Subcutaneous adipose tissue (tissue), 4 donors: ENCODE data around the gene TOMM70. TPM values are rescaled to one million over a fixed set of nuclear protein-coding genes. Genes with fewer than 3 reads are reported as not detected.

Source experiments
- total RNA-seq, 4 donors: library from RNA; depleted of rRNA; stranded (reverse); fragments of >200 nt; gene quantifications; one replicate each; pipeline ENCODE4 v1.1.0, GENCODE V29; 2016
- TF ChIP-seq, protein P1 (sequence below): fragments of 450-650 bp; IDR thresholded peaks from one replicate; pipeline ENCODE4 v1.5.1; 2016; ENCODE audit warnings: low read depth, mild to moderate bottlenecking, control low read depth, antibody characterized with exemption, moderate library complexity

The TOMM70 gene
- 10 to 100 TPM; 48.0 to 72.4 (median 52.0) TPM for total RNA-seq

DNA sequence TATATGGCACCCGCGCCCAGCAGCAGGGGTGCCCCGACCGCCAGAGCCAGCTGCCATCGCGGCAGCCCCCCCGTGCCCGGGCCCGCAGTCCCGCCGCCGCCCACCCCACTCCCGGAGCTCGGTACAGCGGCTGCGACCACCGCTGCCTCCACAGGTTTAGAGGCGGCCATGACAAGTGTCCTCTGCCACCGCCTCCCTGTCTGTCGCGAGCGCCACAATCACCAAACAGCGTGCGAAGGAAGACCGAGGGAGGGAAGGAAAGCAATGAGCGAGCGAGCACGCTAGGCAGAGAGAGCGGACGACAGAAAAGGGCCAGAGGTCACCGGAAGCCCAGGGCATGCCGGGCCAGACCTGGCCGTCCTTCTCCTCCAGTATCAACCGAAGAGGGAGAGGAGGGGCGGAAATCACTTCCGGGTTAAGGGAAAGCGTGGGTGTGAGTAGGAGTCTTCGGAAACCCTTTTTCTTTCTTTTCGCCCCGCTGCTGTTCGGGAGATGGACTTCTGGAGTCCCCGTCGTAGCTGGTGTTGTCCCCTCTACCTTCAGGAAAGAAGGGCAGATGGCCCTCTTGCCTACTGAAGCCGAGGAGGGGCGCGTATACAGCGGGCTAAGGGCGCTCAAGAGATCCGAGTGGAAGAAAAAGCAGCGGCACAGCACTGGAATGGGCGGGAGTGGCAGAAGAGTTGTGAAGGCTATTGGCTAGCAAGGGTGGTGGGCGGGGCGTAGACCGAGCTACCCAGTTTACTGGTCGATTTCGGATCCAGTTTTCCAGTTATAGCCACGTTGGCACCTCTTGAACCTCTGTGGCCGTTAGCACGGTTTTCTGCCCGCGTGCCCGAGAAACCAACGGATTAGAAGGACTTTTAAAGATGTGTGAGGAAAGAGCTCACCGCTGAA is at the start of gene TOMM70, which contains the start of gene LNP1:
Gene TOMM70 (minus strand): TSS at position 310 of the 894 bp plus-strand sequence. CDS start 140 bp downstream, at position 170.
Gene LNP1 (plus strand): TSS at position 760 of the 894 bp plus-strand sequence. CDS start 28,191 bp downstream, outside the sequence.
- TF ChIP-seq, protein P1, sequence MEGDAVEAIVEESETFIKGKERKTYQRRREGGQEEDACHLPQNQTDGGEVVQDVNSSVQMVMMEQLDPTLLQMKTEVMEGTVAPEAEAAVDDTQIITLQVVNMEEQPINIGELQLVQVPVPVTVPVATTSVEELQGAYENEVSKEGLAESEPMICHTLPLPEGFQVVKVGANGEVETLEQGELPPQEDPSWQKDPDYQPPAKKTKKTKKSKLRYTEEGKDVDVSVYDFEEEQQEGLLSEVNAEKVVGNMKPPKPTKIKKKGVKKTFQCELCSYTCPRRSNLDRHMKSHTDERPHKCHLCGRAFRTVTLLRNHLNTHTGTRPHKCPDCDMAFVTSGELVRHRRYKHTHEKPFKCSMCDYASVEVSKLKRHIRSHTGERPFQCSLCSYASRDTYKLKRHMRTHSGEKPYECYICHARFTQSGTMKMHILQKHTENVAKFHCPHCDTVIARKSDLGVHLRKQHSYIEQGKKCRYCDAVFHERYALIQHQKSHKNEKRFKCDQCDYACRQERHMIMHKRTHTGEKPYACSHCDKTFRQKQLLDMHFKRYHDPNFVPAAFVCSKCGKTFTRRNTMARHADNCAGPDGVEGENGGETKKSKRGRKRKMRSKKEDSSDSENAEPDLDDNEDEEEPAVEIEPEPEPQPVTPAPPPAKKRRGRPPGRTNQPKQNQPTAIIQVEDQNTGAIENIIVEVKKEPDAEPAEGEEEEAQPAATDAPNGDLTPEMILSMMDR = no peak

DNA sequence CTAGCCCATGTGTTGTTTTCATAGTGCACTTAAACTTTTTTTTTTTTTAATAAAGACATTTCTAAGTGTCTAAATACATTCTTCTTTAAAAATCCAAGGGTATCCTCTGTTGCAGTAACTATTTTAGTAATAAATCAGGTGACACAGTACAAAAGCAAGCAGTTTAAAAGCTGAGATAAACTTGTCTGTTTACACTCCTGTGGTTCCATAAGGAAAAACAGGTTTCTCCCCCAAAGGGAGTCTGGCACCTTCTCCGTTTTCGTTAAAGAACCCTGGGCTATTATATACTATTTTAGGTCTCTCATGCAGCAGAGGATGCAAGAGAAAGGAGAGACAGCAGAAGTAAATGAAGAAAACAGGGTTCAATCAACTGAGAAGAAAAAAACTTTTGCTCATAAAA is 48.3 kb upstream of the TOMM70 start:
- TF ChIP-seq, protein P1 = no peak

- TF ChIP-seq, protein P1 = no peak
These were observed 47.2 kb upstream of the TOMM70 start for GRCh38 chr3:100448079-100448478.

- TF ChIP-seq, protein P1 = no peak
These were observed 42.8 kb upstream of the TOMM70 start for GRCh38 chr3:100443690-100444089.

DNA sequence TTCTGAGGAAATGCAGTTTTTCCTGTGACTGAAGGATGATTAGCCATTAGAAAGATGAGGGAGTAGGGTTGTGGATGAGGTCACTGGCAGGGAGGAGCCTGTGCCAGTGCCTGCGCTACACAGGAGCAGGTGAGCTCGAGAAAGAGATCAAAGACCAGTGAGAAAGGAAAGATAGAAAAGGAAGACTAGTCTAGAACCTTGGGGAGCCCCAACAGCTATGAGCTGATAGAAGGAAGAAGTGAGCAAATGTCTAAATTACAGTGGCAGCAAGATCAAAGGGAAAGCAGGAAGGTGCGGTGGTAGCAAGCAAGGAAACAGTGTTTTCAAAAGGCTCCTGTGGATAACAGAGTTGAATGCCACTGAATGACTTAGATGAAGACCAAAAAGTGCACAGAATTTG is 40.0 kb upstream of the TOMM70 start:
- TF ChIP-seq, protein P1 = no peak

GRCh38 chr3:100438623-100438974 is 37.7 kb upstream of the TOMM70 start:
- TF ChIP-seq, protein P1 = no peak

DNA sequence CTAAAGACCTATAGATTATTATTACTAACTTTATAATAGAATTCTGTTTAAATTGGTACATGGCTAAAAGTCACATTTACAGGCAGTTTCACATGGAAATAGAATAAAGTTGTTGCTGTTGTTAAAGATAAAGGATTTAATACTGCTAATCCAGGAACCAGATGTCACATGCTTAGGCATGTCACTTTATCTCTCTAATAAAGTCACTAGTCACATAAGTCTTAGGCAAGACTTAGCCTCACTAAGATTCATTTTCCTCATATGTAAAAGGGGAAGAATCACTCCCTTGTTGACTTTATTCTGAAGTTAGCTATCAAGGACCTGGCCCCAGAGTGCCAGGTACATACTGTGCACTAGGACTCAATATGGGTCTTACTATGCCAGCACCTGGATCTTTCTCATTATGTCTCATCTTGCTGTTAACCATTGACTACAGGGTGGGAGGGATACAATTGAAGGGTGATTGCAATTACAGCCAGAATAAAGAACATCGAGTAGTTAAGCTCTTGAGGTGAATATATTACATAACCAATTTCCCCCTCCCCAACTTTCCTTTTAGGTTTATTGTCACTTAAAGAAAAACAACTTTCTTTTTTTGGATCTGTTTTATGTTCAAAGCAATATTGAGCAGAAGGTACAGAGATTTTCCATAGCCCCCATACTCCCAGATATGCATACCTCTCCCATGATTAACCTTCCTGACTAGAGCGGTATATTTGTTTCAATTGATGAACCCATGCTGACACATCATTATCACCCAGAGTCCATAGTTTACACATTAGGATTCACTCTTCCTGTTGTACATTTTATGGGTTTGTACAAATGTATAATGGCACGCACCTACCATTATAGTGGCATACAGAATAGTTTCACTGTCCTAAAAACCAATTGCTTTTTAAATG is 37.1 kb upstream of the TOMM70 start:
- TF ChIP-seq, protein P1 = no peak
